ENCODE measurements around the gene SYNM. TPM values are rescaled to one million over a fixed set of nuclear protein-coding genes. Genes with fewer than 3 reads are reported as not detected.

SYNM gene
- total RNA-seq, 1 donor from 2014 or later, result 36.4 TPM

GRCh38 chr15:99165020-99165790, 60.3 kb downstream of the SYNM start:
- no peak for DNase-seq (ENCODE audit: low spot score)

GRCh38 chr15:99165956-99166689, 61.2 kb downstream of the SYNM start:
- DNase-seq (ENCODE audit: low spot score), result no peak

GRCh38 chr15:99167201-99167600, 62.3 kb downstream of the SYNM start:
- DNase-seq (ENCODE audit: low spot score), result no peak

GRCh38 chr15:99167640-99168039, 62.8 kb downstream of the SYNM start:
- no peak for DNase-seq (ENCODE audit: low spot score)

- no peak for DNase-seq (ENCODE audit: low spot score)
Observed at GRCh38 chr15:99168601-99169580, 64.0 kb downstream of the SYNM start.

DNA sequence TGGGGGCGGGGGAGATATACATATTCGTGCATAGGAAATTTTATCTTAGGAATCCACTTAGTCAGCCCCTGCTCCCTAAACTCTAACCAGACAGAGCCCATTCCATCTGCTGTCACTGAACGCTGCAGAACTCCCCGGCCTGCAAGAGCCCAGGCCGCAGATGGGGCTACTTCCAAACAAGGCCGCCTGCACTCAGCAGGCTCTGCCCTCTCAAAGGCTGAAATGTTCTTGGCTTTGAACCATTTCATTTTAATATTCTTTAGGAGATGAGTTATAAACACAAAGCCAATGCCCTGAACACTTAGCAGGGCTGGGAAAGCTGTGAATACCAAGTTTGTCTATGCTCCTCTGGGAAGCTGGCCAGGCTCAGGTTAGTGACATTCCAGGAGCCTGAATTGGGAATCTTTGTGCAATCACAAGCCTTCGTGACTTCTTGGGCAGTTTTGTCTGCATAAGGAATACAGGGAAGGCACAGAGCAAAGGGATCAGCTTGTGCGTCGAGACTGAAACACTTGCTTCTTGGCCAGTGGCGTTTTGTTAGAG, 65.0 kb downstream of the SYNM start:
- no peak for DNase-seq (ENCODE audit: low spot score)

GRCh38 chr15:99170476-99171065, 65.7 kb downstream of the SYNM start:
- no peak for DNase-seq (ENCODE audit: low spot score)

- DNase-seq (ENCODE audit: low spot score), result no peak
Observed at GRCh38 chr15:99172171-99172570, 67.3 kb downstream of the SYNM start.

GRCh38 chr15:99172989-99173388, 68.1 kb downstream of the SYNM start:
- no peak for DNase-seq (ENCODE audit: low spot score)

- no peak for DNase-seq (ENCODE audit: low spot score)
Observed at GRCh38 chr15:99174567-99175395, 69.9 kb downstream of the SYNM start.

DNA sequence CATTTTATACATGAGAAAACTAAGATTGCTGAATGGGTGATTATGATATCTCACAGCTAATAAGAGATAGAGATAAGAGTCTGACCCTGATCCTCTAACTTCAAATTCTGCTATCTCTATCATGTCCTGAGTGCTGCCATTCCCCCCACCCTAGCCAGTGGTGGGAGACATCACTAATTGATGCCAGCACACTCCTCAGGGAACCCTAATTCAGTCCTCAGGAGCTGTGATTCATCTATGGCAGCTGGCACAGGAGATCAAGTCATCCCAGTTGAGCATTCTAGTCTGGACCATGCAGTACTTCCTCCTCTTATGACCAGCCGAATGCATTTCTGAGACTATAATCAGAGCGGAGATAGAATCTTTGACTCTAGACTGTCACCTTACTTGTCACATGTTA, 71.9 kb downstream of the SYNM start:
- DNase-seq (ENCODE audit: low spot score), result no peak

DNA sequence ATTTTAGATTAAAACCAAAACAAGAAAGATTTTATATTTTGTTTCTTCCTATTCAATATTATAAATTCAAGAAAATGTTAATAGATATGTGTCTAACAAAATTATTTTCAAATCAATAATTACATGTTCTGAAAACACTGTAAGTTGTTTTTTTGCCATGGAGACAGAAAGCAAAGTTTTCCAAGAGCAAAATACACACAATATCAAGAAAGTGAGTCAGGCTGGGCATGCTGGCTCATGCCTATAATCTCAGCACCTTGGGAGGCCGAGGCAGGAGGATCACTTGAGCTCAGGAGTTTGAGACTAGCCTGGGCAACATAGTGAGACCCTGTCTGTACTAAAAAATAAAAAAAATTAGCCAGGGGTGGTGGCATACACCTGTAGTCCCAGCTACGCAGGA, 72.8 kb downstream of the SYNM start:
- DNase-seq (ENCODE audit: low spot score), result no peak

DNA sequence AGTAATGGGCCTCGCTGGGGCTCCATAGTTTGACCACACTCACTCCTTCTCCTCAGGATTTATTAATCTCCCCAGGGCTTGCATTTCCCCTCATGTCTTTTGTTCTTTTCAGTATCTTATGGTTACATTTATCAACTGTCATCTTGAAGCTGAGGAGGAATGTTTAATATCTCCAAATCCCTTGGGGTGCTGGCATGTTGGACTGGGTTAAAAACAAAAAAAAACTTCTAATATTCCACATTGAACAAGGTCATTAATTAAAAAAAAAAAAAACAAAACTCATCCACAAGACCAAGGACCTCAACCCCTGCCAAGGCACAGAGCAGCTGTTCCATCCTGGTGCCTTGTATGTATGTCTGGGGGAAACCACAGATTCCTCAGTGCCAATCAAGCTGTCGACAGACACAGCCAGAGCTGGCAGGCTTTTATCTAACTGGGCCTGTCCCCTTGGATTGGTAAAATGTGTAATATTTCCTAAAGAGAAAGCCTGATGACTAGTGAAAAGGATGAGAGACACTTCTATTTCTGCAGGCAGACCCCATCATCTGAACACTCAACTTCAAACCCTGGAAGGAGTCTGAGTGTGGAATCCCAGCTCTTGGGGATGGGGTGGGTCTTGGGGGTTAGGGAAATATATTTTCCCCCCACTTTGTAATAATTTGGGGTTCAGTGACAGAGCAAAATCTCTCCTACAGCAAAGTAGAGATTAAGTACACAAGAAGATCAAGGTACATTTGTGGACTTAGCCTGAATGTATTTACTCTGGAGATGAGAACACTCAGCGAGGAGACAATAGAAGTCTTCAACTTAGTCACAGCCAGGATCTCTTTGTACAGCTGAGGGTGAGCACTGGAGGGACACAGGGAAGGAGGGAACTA, 75.4 kb downstream of the SYNM start:
- no peak for DNase-seq (ENCODE audit: low spot score)

DNA sequence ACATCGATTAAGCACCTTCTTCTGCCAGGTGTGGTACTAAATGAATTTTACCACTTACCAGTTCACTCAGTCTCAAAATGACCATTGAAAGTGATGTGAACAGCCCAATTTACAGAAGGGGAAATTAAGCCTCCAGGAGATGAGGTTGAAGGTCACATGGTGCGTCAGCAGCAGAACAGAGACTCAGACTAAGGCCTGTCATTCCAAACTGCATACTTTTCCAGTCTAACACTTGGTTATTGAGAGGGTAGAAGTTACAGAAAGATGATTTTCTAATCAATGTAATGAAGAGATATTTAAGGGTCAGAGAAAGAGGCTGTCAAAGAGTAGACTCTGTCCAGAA, 76.1 kb downstream of the SYNM start:
- DNase-seq (ENCODE audit: low spot score), result no peak

DNA sequence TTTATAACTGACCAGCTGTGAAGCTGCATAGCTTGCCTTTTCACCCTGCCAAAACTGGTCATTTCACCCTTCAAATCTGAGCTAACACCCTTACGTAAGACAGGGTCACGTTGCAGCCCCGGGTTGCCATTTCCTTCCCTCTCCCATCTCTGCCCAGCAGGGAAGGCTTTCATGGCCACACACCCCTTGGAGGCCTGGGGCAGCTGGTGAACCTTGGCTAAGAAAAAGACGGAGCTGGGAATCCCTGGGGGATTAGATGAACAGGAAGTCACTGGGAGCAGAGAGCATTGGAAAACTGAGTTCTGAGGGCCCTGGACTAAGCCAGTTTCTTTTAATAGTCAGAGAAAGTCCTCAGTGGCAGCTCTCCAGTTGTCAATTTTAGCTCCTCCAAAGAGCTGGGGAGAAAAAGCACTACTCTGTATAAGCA, 76.7 kb downstream of the SYNM start:
- DNase-seq (ENCODE audit: low spot score), result no peak

DNA sequence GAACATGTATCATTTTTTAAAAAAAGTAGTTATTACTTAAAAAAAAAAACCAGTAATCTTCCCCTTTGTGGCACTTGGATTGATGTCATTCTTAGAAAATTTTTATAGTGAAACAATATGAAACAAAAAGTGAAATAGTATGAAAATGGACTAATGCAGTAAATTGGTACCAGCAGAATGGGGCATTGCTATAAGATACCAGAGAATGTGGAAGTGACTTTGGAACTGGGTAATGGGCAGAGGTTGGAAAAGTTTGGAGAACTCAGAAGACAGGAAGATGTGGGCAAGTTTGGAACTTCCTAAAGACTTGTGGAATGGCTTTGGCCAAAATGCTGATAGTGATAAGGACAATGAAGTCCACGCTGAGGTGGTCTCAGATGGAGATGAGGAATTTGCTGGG, 77.9 kb downstream of the SYNM start:
- no peak for DNase-seq (ENCODE audit: low spot score)
